Measurements from ENCODE around the gene AK2.

The AK2 gene

GRCh38 chr1:33036526-33037503 lies at the start of gene AK2:
Gene AK2, minus strand, starts transcription at chr1:33036883. Its CDS starts 55 bp downstream, at chr1:33036828.
- Histone ChIP-seq H3K27me3 (ENCODE audit: control insufficient read depth in 5 of 5, insufficient read depth in 4 of 5, low read length in 5 of 5) (no peaks in the 10 kb centered on the region), H3K36me3 (ENCODE audit: control insufficient read depth in 5 of 5, insufficient read depth in 5 of 5, low read length in 5 of 5) (peaks cover 0 to 5% (median 0%) of the 10 kb centered on the region in 5 donors), H3K9ac (ENCODE audit: low read length in 5 of 5) (peak within 1 kb of the TSS; percentile 86 to 96 (median 91)), H3K27ac (ENCODE audit: low read depth, low read length) (peak within 1 kb of the TSS; percentile 92), H3K9me3 (ENCODE audit: control insufficient read depth in 5 of 5, low read length in 5 of 5) (no peaks in the 10 kb centered on the region), H3K4me3 (ENCODE audit: low read depth in 1 of 5, low read length in 5 of 5) (peak within 1 kb of the TSS; percentile 79 to 93 (median 84)), H3K4me1 (ENCODE audit: control insufficient read depth in 5 of 5, insufficient read depth in 5 of 5, low read length in 5 of 5) (peaks cover 11 to 41% (median 33%) of the 10 kb centered on the region in 5 donors)

DNA sequence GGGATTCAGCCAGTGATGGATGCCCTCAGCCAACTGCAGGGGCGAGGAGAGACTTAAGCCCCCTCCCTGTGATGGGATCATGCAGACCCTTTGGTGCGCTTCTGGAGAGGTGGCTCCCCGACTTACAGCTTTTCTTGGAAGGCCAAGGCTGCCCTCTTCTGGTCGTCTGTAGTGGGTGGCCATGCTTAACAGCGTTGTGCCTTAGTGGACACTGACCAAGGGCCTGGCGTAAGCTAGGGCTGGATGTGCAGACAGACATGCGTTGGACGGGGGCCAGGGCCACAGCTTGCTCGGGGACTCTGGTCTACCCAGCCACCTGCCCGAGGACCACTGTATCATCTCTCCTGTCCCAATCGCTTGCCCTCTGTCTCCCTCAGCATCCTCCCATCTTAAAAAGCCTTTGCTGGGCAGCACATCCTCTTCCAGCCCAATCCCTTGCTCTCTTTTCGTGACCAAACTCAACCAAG lies 49.7 kb upstream of the AK2 start:
- Histone ChIP-seq H3K9ac (ENCODE audit: low read length in 5 of 5) (no peak overlapping the region), H3K9me3 (ENCODE audit: control insufficient read depth in 5 of 5, low read length in 5 of 5) (no peaks in the 10 kb centered on the region), H3K4me1 (ENCODE audit: control insufficient read depth in 5 of 5, insufficient read depth in 5 of 5, low read length in 5 of 5) (peaks cover 0 to 10% (median 8%) of the 10 kb centered on the region in 5 donors), H3K27ac (ENCODE audit: low read depth, low read length) (no peak overlapping the region), H3K27me3 (ENCODE audit: control insufficient read depth in 5 of 5, insufficient read depth in 4 of 5, low read length in 5 of 5) (no peaks in the 10 kb centered on the region), H3K36me3 (ENCODE audit: control insufficient read depth in 5 of 5, insufficient read depth in 5 of 5, low read length in 5 of 5) (no peaks in the 10 kb centered on the region), H3K4me3 (ENCODE audit: low read depth in 1 of 5, low read length in 5 of 5) (no peak overlapping the region)

DNA sequence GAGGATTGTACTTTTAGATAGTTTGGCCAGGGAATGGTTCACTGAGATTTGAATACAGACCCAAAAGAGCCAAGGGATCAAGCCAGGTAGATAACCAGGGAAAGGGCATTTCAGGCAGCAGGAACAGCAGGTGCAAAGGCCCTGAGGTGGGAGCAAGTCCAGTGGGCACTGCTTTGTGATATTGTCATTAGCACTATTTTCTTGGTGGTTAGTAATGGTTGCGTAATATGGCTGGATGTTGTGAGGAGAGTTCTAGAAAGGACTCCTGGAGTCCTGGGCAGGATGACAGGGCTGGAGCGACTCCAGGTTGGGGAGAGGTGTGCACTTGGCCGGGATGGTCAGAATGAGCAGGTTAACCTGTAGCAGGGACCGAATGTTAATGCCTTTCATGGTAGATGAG lies 48.6 kb upstream of the AK2 start:
- Histone ChIP-seq H3K36me3 (ENCODE audit: control insufficient read depth in 5 of 5, insufficient read depth in 5 of 5, low read length in 5 of 5) (no peaks in the 10 kb centered on the region), H3K27ac (ENCODE audit: low read depth, low read length) (no peak overlapping the region), H3K27me3 (ENCODE audit: control insufficient read depth in 5 of 5, insufficient read depth in 4 of 5, low read length in 5 of 5) (no peaks in the 10 kb centered on the region), H3K9me3 (ENCODE audit: control insufficient read depth in 5 of 5, low read length in 5 of 5) (no peaks in the 10 kb centered on the region), H3K4me1 (ENCODE audit: control insufficient read depth in 5 of 5, insufficient read depth in 5 of 5, low read length in 5 of 5) (peaks cover 3 to 20% (median 16%) of the 10 kb centered on the region in 5 donors), H3K4me3 (ENCODE audit: low read depth in 1 of 5, low read length in 5 of 5) (no peak overlapping the region), H3K9ac (ENCODE audit: low read length in 5 of 5) (no peak overlapping the region)

DNA sequence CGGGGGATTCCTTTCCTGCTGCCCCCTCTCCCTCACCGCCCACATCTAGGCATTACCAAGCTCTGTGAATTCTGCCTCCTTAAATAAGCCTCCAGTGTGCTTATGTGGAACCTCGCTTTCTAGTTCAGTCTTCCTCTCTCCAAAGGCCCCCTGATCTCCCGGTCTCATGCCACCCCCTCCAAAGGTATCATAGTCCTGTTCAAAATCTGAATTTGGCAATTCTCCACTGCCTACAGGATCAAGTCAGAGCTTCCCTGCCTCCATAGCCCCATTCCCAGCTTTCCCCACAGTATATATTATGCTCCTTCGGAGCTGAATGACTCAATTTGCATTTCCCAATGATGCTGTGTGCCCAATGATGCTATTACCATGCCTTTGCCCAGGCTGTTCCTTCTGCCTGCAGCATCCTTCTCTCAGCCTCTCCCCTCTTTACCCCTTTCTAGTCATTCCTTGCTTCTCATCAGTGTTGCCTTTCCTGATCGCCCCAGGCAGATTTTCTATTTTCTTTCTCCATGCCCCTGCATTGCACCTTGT lies 46.0 kb upstream of the AK2 start:
- Histone ChIP-seq H3K27me3 (ENCODE audit: control insufficient read depth in 5 of 5, insufficient read depth in 4 of 5, low read length in 5 of 5) (no peaks in the 10 kb centered on the region), H3K36me3 (ENCODE audit: control insufficient read depth in 5 of 5, insufficient read depth in 5 of 5, low read length in 5 of 5) (no peaks in the 10 kb centered on the region), H3K9me3 (ENCODE audit: control insufficient read depth in 5 of 5, low read length in 5 of 5) (no peaks in the 10 kb centered on the region), H3K9ac (ENCODE audit: low read length in 5 of 5) (no peak overlapping the region), H3K4me1 (ENCODE audit: control insufficient read depth in 5 of 5, insufficient read depth in 5 of 5, low read length in 5 of 5) (peaks cover 3 to 22% (median 19%) of the 10 kb centered on the region in 5 donors), H3K27ac (ENCODE audit: low read depth, low read length) (no peak overlapping the region), H3K4me3 (ENCODE audit: low read depth in 1 of 5, low read length in 5 of 5) (no peak overlapping the region)

DNA sequence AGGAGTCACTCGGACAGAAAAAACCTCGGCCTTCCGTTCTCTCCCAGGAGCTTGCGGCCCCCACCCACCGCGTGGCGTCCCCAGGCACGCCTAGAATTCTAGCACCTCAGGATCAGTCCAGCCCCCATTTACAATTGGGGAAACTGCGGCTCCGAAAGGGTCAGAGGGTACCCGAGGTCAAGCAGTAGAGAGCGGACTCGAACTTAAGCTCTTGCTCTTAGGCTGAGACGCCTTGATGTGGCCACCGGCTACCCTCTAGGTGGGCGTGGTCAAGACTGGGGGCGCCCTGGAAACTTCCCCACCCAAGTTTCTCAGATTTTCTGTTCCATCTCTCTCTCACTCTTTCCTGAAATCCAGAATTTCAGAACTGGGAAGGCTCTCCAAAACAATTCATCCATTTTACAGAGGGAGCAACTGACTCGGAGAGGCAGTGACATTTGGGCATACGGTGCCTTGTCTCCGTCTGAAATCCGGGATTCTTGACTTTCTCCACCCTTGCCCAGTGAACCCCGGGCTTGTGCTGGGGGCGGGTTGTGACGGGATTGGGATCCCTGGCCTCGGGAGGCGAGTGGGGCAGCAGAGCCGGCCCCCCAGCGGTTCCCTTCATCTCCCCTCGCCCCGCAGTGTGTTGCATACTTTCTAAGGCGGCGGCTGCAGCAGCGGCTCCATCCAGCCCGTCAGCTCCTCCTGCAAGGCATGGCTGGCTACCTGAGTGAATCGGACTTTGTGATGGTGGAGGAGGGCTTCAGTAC lies 45.0 kb upstream of the AK2 start:
- Histone ChIP-seq H3K4me3 (ENCODE audit: low read depth in 1 of 5, low read length in 5 of 5) (peak overlapping the region; percentile 59 to 92 (median 83)), H3K27ac (ENCODE audit: low read depth, low read length) (no peak overlapping the region), H3K27me3 (ENCODE audit: control insufficient read depth in 5 of 5, insufficient read depth in 4 of 5, low read length in 5 of 5) (no peaks in the 10 kb centered on the region), H3K9me3 (ENCODE audit: control insufficient read depth in 5 of 5, low read length in 5 of 5) (no peaks in the 10 kb centered on the region), H3K4me1 (ENCODE audit: control insufficient read depth in 5 of 5, insufficient read depth in 5 of 5, low read length in 5 of 5) (peaks cover 3 to 22% (median 19%) of the 10 kb centered on the region in 5 donors), H3K9ac (ENCODE audit: low read length in 5 of 5) (peak overlapping the region in 4 of 5 donors; percentile 70 to 85 (median 77)), H3K36me3 (ENCODE audit: control insufficient read depth in 5 of 5, insufficient read depth in 5 of 5, low read length in 5 of 5) (no peaks in the 10 kb centered on the region)

- Histone ChIP-seq H3K4me3 (ENCODE audit: low read depth in 1 of 5, low read length in 5 of 5) (peak within 1 kb of the TSS; percentile 71 to 92 (median 83)), H3K27me3 (ENCODE audit: control insufficient read depth in 5 of 5, insufficient read depth in 4 of 5, low read length in 5 of 5) (no peaks in the 10 kb centered on the region), H3K4me1 (ENCODE audit: control insufficient read depth in 5 of 5, insufficient read depth in 5 of 5, low read length in 5 of 5) (peaks cover 3 to 22% (median 19%) of the 10 kb centered on the region in 5 donors), H3K9ac (ENCODE audit: low read length in 5 of 5) (peak within 1 kb of the TSS in 4 of 5 donors; percentile 70 to 85 (median 77)), H3K9me3 (ENCODE audit: control insufficient read depth in 5 of 5, low read length in 5 of 5) (no peaks in the 10 kb centered on the region), H3K27ac (ENCODE audit: low read depth, low read length) (no peak within 1 kb of the TSS), H3K36me3 (ENCODE audit: control insufficient read depth in 5 of 5, insufficient read depth in 5 of 5, low read length in 5 of 5) (no peaks in the 10 kb centered on the region)
Measured at GRCh38 chr1:33080885-33081553, 44.3 kb upstream of the AK2 start, which contains the start of gene AZIN2. Gene AZIN2, plus strand, starts transcription at chr1:33081153. Its CDS starts 1,097 bp downstream, at chr1:33082250.

DNA sequence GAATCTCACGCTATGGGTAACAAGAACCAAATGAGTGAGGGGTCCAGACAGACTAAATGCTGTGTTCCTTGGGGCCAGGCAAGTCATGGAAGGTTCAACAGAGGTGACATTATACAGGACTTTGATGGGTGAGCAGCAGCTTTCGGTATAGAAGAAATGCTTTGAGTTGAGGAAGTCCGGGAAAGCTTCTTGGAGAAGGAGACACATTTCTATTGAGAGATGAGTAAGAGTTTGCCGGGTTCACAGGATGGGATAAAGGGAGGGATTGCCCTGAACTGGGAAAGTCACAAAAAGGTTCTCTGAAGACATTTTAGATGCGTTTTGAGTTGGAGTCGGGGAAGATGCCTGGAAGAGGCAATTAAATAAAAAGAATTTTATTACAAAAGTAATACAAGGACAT lies 43.7 kb upstream of the AK2 start:
- Histone ChIP-seq H3K36me3 (ENCODE audit: control insufficient read depth in 5 of 5, insufficient read depth in 5 of 5, low read length in 5 of 5) (no peaks in the 10 kb centered on the region), H3K4me1 (ENCODE audit: control insufficient read depth in 5 of 5, insufficient read depth in 5 of 5, low read length in 5 of 5) (peaks cover 3 to 22% (median 19%) of the 10 kb centered on the region in 5 donors), H3K4me3 (ENCODE audit: low read depth in 1 of 5, low read length in 5 of 5) (peak overlapping the region; percentile 71 to 92 (median 83)), H3K27me3 (ENCODE audit: control insufficient read depth in 5 of 5, insufficient read depth in 4 of 5, low read length in 5 of 5) (no peaks in the 10 kb centered on the region), H3K9ac (ENCODE audit: low read length in 5 of 5) (peak overlapping the region in 2 of 5 donors; percentile 58 to 72), H3K27ac (ENCODE audit: low read depth, low read length) (no peak overlapping the region), H3K9me3 (ENCODE audit: control insufficient read depth in 5 of 5, low read length in 5 of 5) (no peaks in the 10 kb centered on the region)

GRCh38 chr1:33078030-33078591 lies 41.4 kb upstream of the AK2 start:
- no peaks in the 10 kb centered on the region for H3K36me3 ChIP-seq (ENCODE audit: control insufficient read depth in 5 of 5, insufficient read depth in 5 of 5, low read length in 5 of 5)
- H3K4me1 ChIP-seq (ENCODE audit: control insufficient read depth in 5 of 5, insufficient read depth in 5 of 5, low read length in 5 of 5), result peaks cover 3 to 22% (median 19%) of the 10 kb centered on the region in 5 donors
- H3K4me3 ChIP-seq (ENCODE audit: low read depth in 1 of 5, low read length in 5 of 5), result no peak overlapping the region
- no peak overlapping the region for H3K9ac ChIP-seq (ENCODE audit: low read length in 5 of 5)
- no peaks in the 10 kb centered on the region for H3K27me3 ChIP-seq (ENCODE audit: control insufficient read depth in 5 of 5, insufficient read depth in 4 of 5, low read length in 5 of 5)
- no peaks in the 10 kb centered on the region for H3K9me3 ChIP-seq (ENCODE audit: control insufficient read depth in 5 of 5, low read length in 5 of 5)
- no peak overlapping the region for H3K27ac ChIP-seq (ENCODE audit: low read depth, low read length)
